Body of pancreas (tissue), 4 donors: ENCODE data around the gene SLC26A6. TPM values are rescaled to one million over a fixed set of nuclear protein-coding genes. Genes with fewer than 3 reads are reported as not detected.

Source experiments
- ATAC-seq: fragments of 150-250 bp; one replicate; pipeline ENCODE4 v1.9.1; 2016
- DNase-seq, 4 donors: peaks; one replicate each; pipeline ENCODE4 v3.0.0-alpha.2; 2019
- H3K27ac ChIP-seq, 4 donors: fragments of 200-600 bp; sonication (generic); 1 replicate in 3 of 4; 2 replicates in 1 of 4; pipeline versions ENCODE4 v1.5.1 to v1.6.1; 2016 to 2019; ENCODE audit warnings: mild to moderate bottlenecking in 1 of 4, mixed read lengths in 1 of 4, moderate library complexity in 1 of 4
- H3K27me3 ChIP-seq, 2 donors: fragments of 200-600 bp; sonication (generic); one replicate each; pipeline ENCODE4 v1.6.0; 2016; ENCODE audit warnings: mild to moderate bottlenecking in 1 of 2
- H3K36me3 ChIP-seq, 2 donors: fragments of 200-600 bp; sonication (generic); replicated peaks in 1 of 2; 2 replicates each; pipeline ENCODE4 v1.5.1; 2016; ENCODE audit warnings: low read depth in 2 of 2; ENCODE audit not compliant: insufficient read depth in 1 of 2
- H3K4me1 ChIP-seq: fragments of 200-600 bp; sonication (generic); one replicate; pipeline ENCODE4 v1.6.0; 2016
- H3K4me3 ChIP-seq, 2 donors: fragments of 200-600 bp; sonication (generic); 1 replicate in 1 of 2; 2 replicates in 1 of 2; pipeline ENCODE4 v1.5.1; 2016 to 2019
- H3K9me3 ChIP-seq, 3 donors: fragments of 200-600 bp; sonication (generic); 1 replicate in 2 of 3; 2 replicates in 1 of 3; pipeline ENCODE4 v1.5.1; 2016
- POLR2A ChIP-seq, 3 donors: fragments of 450-650 bp; IDR thresholded peaks; one replicate each; pipeline ENCODE4 v1.6.1; 2016; ENCODE audit warnings: antibody characterized with exemption in 3 of 3, mild to moderate bottlenecking in 2 of 3
- WGBS, 2 donors: methylation state at CpG; one replicate each; pipeline ENCODE4 v1.1.5; 2017; 5-methylcytosine and 5-hydroxymethylcytosine counted together
- intact Hi-C: fragments of 100-400 bp; cut with DNase I; formaldehyde crosslinking; loops from one replicate; pipeline ENCODE4 v1.15.1; 2023
- total RNA-seq, 2 donors: library from RNA; depleted of rRNA; stranded (reverse); fragments of >200 nt; gene quantifications; one replicate each; pipeline ENCODE4 v1.1.0, GENCODE V29; 2016
- TF ChIP-seq, protein P1 (sequence below), 7 experiments: fragments of 450-650 bp in 4 of 7; fragments of 200-600 bp in 3 of 7; sonication (generic) in 3 of 7; IDR thresholded peaks; one replicate each; pipeline ENCODE4 v1.5.1; 2016 to 2019; ENCODE audit warnings: antibody characterized with exemption in 7 of 7

The SLC26A6 gene
- total RNA-seq, 2 donors from 2014 or later: 17.8 to 35.0 TPM

DNA sequence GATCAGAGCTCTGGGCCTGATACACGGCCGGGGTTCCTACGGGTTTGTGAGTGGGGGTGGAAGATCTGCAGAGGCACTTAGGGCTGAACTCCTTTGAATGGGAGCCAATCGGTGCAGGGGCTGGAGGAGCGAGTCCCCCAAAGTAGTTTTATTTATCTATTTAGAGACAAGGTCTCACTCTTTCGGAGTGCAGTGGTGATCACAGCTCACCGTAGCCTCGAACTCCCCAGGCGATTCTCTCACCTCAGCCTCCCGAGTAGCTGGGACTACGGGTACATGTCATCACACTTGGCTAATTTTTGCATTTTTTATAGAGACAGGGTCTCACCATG lies 29.0 kb upstream of the SLC26A6 start:
- Histone ChIP-seq H3K9me3 (no peaks in the 10 kb centered on the region), H3K4me1 (peaks cover 29% of the 10 kb centered on the region), H3K36me3 (no peaks in the 10 kb centered on the region), H3K4me3 (no peak overlapping the region), H3K27me3 (peaks cover 0 to 14% of the 10 kb centered on the region in 2 donors), H3K27ac (no peak overlapping the region)
- DNase-seq (no peak), ATAC-seq (no peak)
- TF ChIP-seq POLR2A (IDR thresholded peaks at IDR 0.05): no peak
- TF ChIP-seq, protein P1, sequence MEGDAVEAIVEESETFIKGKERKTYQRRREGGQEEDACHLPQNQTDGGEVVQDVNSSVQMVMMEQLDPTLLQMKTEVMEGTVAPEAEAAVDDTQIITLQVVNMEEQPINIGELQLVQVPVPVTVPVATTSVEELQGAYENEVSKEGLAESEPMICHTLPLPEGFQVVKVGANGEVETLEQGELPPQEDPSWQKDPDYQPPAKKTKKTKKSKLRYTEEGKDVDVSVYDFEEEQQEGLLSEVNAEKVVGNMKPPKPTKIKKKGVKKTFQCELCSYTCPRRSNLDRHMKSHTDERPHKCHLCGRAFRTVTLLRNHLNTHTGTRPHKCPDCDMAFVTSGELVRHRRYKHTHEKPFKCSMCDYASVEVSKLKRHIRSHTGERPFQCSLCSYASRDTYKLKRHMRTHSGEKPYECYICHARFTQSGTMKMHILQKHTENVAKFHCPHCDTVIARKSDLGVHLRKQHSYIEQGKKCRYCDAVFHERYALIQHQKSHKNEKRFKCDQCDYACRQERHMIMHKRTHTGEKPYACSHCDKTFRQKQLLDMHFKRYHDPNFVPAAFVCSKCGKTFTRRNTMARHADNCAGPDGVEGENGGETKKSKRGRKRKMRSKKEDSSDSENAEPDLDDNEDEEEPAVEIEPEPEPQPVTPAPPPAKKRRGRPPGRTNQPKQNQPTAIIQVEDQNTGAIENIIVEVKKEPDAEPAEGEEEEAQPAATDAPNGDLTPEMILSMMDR (IDR thresholded peaks at IDR 0.05): peak in 1 of 7 experiments; percentile 4
- 50 to 56% methylated on average over 11 of the region's 11 CpGs for WGBS, 2 donors
- intact Hi-C loops: no loop called here

DNA sequence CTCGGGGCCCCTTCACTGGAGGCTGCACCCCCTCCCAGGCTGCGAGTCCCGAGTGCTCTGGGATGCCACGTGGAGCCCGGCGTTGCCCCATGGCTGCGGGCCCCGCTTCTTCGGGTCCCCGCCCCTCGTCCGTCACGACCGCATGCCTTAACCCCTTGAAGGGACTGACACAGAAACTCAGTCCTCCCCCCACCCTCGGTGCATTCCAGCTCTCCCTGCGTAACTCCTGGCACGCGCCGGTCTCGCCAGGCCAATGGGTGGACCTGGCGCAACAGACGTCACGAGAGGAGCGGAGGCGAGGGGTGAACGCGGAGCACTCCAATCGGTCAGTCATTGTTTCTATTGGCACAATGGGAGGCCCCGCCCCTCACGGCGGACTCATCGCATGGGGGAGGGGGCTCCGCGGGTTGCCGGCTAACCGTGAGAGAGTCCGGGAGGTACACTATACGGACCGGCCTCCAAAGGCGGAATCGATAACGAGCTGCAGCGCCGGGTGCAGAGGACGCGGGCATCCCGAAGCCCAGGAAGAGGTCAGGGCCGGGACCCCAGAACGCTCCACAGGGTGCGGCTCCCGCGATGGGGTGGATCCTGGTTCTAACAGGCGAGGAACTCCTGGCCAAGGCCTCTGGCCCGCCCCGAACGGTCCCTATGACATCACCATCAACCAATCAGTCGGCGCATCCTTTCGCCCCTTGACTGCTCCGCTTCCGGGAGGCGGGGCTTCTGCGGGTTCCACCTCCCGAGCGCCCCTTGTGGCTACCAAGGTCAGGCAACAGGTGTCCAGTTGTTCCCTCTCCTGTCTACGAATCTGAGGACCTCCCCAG lies 28.4 kb upstream of the SLC26A6 start:
- peak; percentile 81 for ATAC-seq
- peak overlapping the region in 2 of 4 donors; percentile 54 to 57 for H3K27ac ChIP-seq
- peaks cover 0 to 14% of the 10 kb centered on the region in 2 donors for H3K27me3 ChIP-seq
- peaks cover 29% of the 10 kb centered on the region for H3K4me1 ChIP-seq
- peak; percentile 81 to 90 (median 86) for DNase-seq
- intact Hi-C loops: no loop called here
- peak; percentile 10 to 47 (median 41) for TF ChIP-seq POLR2A (IDR thresholded peaks at IDR 0.05)
- TF ChIP-seq, protein P1 (IDR thresholded peaks at IDR 0.05): peak in 6 of 7 experiments; percentile 29 to 52 (median 40)
- H3K9me3 ChIP-seq: no peaks in the 10 kb centered on the region
- no peaks in the 10 kb centered on the region for H3K36me3 ChIP-seq
- no peak overlapping the region for H3K4me3 ChIP-seq
- 2 to 3% methylated on average over 28 to 66 of the region's 66 CpGs for WGBS, 2 donors

DNA sequence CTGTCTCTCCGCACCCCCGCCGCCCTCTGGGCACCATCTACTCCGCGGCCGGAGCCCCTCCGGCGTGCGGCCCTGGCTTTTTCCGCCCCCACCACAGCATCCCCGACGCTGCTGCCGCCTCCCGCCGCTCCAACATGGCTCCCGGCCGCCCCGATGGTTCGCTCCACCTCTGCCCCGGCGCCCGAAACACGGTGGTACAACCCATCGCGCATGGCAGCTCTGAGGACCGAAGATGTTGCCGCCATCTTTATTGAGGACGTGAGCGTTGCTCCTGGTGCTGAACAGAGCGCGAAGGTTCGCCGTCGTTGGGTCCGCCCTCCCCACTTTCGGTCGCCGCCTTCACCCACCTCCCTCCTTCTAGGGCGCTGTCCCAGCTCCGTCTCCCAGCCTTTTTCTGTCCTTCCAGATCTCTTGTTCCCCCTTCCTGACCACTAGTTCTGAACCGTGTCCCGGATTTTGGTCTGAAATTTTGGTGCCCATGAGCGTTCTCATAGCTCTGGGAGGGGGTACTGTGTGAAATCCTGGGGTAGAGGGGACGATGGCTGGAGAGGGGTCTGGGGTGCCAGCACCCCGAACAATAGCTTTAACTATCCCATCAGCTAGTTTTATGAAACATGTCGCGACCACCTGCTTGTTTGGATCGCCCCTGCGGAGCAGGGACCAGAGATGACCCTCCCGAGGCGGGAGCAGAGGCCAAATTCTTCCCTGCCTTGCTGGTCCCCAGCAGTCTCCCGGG lies 27.7 kb upstream of the SLC26A6 start, which contains the start of gene CELSR3:
CELSR3 (minus strand) TSS at position 134 of the 736 bp plus-strand sequence. CDS start 252 bp downstream, outside the sequence.
- H3K9me3 ChIP-seq: no peaks in the 10 kb centered on the region
- peaks cover 0 to 14% of the 10 kb centered on the region in 2 donors for H3K27me3 ChIP-seq
- DNase-seq (peak; percentile 39 to 54 (median 47)), ATAC-seq (peak; percentile 21)
- H3K4me3 ChIP-seq: no peak within 1 kb of the TSS
- WGBS, 2 donors: 1 to 3% methylated on average over 11 to 50 of the region's 52 CpGs
- H3K4me1 ChIP-seq: peaks cover 29% of the 10 kb centered on the region
- H3K27ac ChIP-seq: peak within 1 kb of the TSS in 2 of 4 donors; percentile 54 to 57
- intact Hi-C loops: no loop called here
- peak in 1 of 3 donors; percentile 15 for TF ChIP-seq POLR2A (IDR thresholded peaks at IDR 0.05)
- TF ChIP-seq, protein P1 (IDR thresholded peaks at IDR 0.05): no peak
- no peaks in the 10 kb centered on the region for H3K36me3 ChIP-seq

DNA sequence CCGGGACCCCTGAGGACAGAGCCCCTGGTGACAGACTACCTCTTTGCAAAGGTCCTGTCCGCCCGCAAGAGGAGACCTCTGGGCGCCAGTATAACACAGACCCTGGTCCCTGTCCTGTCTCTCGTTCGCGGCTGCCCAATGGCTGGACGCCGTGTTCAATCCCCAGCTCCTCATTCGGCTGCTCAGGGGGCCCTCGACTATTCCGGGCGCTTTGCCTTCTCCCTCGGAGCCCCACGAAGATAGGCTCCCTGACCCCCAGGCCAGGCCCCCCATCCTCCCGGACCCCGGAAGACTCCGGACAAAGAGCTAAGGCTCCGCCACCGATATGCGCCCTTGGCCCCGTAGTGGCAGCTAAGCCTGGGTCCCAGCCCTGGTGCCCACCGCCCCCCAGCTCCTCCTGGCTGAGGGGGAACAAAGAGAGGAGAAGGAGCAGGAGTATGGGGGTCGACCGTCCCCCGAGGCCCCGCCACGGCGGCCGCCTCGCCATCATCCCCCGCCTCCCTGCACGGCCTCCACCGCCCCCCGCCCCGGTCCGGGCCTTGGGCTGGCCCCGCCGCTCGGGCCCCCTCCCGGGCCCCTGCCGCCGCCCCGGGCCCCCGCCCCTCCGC lies 27.0 kb upstream of the SLC26A6 start:
- Histone ChIP-seq H3K9me3 (no peaks in the 10 kb centered on the region), H3K4me3 (no peak overlapping the region), H3K27ac (no peak overlapping the region), H3K27me3 (peaks cover 0 to 14% of the 10 kb centered on the region in 2 donors), H3K36me3 (no peaks in the 10 kb centered on the region), H3K4me1 (peaks cover 29% of the 10 kb centered on the region)
- 2% methylated on average over 32 of the region's 46 CpGs; no CpG with 5 or more reads in 1 of the 2 donors for WGBS, 2 donors
- ATAC-seq (no peak), DNase-seq (no peak)
- intact Hi-C loops: no loop called here
- TF ChIP-seq, protein P1 (IDR thresholded peaks at IDR 0.05): no peak
- no peak for TF ChIP-seq POLR2A (IDR thresholded peaks at IDR 0.05)
